ENCODE data around the gene KCP. TPM values are rescaled to one million over a fixed set of nuclear protein-coding genes. Genes with fewer than 3 reads are reported as not detected.

KCP gene
- total RNA-seq, 1 donor from 2014 or later, result 23.7 TPM

- no peak for TF ChIP-seq CTCF (IDR thresholded peaks at IDR 0.05; ENCODE audit: unreplicated experiment)
- Mint-ChIP-seq H3K9me3 (no peaks in the 10 kb centered on the region), H3K27me3 (ENCODE audit: low read depth) (peaks cover 71% of the 10 kb centered on the region), H3K4me3 (no peak overlapping the region), H3K4me1 (peaks cover 11% of the 10 kb centered on the region), H3K27ac (no peak overlapping the region), H3K36me3 (no peaks in the 10 kb centered on the region)
- no peak for DNase-seq (ENCODE audit: low spot score in 2 of 2, unreplicated experiment in 2 of 2)
Measured at GRCh38 chr7:128920913-128921582, 10.5 kb upstream of the KCP start.

GRCh38 chr7:128919881-128920799 is 9.6 kb upstream of the KCP start:
- H3K9me3 Mint-ChIP-seq, result no peaks in the 10 kb centered on the region
- H3K4me3 Mint-ChIP-seq, result no peak overlapping the region
- H3K27ac Mint-ChIP-seq, result no peak overlapping the region
- no peak for DNase-seq (ENCODE audit: low spot score in 2 of 2, unreplicated experiment in 2 of 2)
- no peaks in the 10 kb centered on the region for H3K36me3 Mint-ChIP-seq
- H3K4me1 Mint-ChIP-seq, result peaks cover 11% of the 10 kb centered on the region
- peaks cover 74% of the 10 kb centered on the region for H3K27me3 Mint-ChIP-seq (ENCODE audit: low read depth)
- no peak for TF ChIP-seq CTCF (IDR thresholded peaks at IDR 0.05; ENCODE audit: unreplicated experiment)

GRCh38 chr7:128919241-128919640 is 8.7 kb upstream of the KCP start:
- Mint-ChIP-seq H3K27ac (no peak overlapping the region), H3K9me3 (no peaks in the 10 kb centered on the region), H3K27me3 (ENCODE audit: low read depth) (peaks cover 70% of the 10 kb centered on the region), H3K4me1 (peaks cover 11% of the 10 kb centered on the region), H3K36me3 (no peaks in the 10 kb centered on the region), H3K4me3 (no peak overlapping the region)
- TF ChIP-seq CTCF (IDR thresholded peaks at IDR 0.05; ENCODE audit: unreplicated experiment), result no peak
- no peak for DNase-seq (ENCODE audit: low spot score in 2 of 2, unreplicated experiment in 2 of 2)

- no peak for TF ChIP-seq CTCF (IDR thresholded peaks at IDR 0.05; ENCODE audit: unreplicated experiment)
- H3K27me3 Mint-ChIP-seq (ENCODE audit: low read depth), result peaks cover 70% of the 10 kb centered on the region
- peaks cover 11% of the 10 kb centered on the region for H3K4me1 Mint-ChIP-seq
- no peak for DNase-seq (ENCODE audit: low spot score in 2 of 2, unreplicated experiment in 2 of 2)
- H3K4me3 Mint-ChIP-seq, result no peak overlapping the region
- no peaks in the 10 kb centered on the region for H3K9me3 Mint-ChIP-seq
- H3K36me3 Mint-ChIP-seq, result no peaks in the 10 kb centered on the region
- no peak overlapping the region for H3K27ac Mint-ChIP-seq
Measured at GRCh38 chr7:128918016-128918665, 7.6 kb upstream of the KCP start.

DNA sequence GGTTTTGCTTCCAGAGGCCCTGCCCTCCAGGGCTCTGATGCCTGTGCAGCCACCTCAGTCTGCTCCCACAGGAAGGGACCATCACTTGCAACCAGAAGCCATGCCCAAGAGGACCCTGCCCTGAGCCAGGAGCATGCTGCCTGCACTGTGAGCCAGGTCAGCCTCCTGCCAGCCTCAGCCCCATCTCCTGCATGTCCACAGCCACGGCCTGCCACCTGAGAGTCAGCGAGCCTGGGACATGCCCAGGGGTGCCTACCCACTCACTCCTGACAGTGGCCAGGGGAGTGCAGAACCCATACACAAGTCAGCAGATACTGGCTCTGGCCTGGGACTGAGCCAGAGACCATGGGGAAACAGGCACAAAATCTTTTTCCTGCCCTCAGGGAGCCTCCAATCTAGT is 6.6 kb upstream of the KCP start:
- H3K4me3 Mint-ChIP-seq, result no peak overlapping the region
- no peaks in the 10 kb centered on the region for H3K9me3 Mint-ChIP-seq
- H3K36me3 Mint-ChIP-seq, result no peaks in the 10 kb centered on the region
- H3K27me3 Mint-ChIP-seq (ENCODE audit: low read depth), result peaks cover 68% of the 10 kb centered on the region
- no peak overlapping the region for H3K27ac Mint-ChIP-seq
- TF ChIP-seq CTCF (IDR thresholded peaks at IDR 0.05; ENCODE audit: unreplicated experiment), result no peak
- H3K4me1 Mint-ChIP-seq, result peaks cover 11% of the 10 kb centered on the region
- DNase-seq (ENCODE audit: low spot score in 2 of 2, unreplicated experiment in 2 of 2), result no peak

All from mesothelial cell of epicardium (in vitro differentiated cells).